Right renal cortex interstitium (tissue), 3 donors: Measurements from ENCODE around the gene ZMYM5. TPM values are rescaled to one million over a fixed set of nuclear protein-coding genes. Genes with fewer than 3 reads are reported as not detected.

Experiments
- polyA plus RNA-seq, 3 donors: library from polyadenylated mRNA; unstranded; fragments of 120-200 nt; gene quantifications; one replicate each; pipeline ENCODE4 v1.2.1, GENCODE V29; 2013; ENCODE audit not compliant: insufficient read length in 3 of 3

The ZMYM5 gene
- polyA plus RNA-seq, 3 donors, result 18.5 to 24.6 (median 22.6) TPM

Other genes with a start within 250 kb of the ZMYM5 start
- 10 to 100 TPM; 61.4 to 67.9 (median 62.6) TPM for gene MPHOSPH8, start 230.0 kb downstream of the ZMYM5 start, polyA plus RNA-seq
- 10 to 100 TPM; 83.4 to 90.1 (median 87.4) TPM for gene PSPC1, start 80.7 kb downstream of the ZMYM5 start, polyA plus RNA-seq
- 100 to 1,000 TPM; 108 to 116 (median 109) TPM for gene ZMYM2, start 95.1 kb upstream of the ZMYM5 start, polyA plus RNA-seq